ENCODE measurements around the gene TTR. TPM values are rescaled to one million over a fixed set of nuclear protein-coding genes. Genes with fewer than 3 reads are reported as not detected.

Gene TTR
- total RNA-seq, 4 donors from 2014 or later: not detected

GRCh38 chr18:31614044-31614443 is 22.4 kb downstream of the TTR start:
- Histone ChIP-seq H3K4me1 (no peaks in the 10 kb centered on the region), H3K27ac (no peak overlapping the region), H3K4me3 (no peak overlapping the region), H3K36me3 (no peaks in the 10 kb centered on the region), H3K9me3 (no peaks in the 10 kb centered on the region), H3K27me3 (no peaks in the 10 kb centered on the region)
- TF ChIP-seq POLR2A (IDR thresholded peaks at IDR 0.05) (no peak), EP300 (IDR thresholded peaks at IDR 0.05) (no peak)
- TF ChIP-seq, protein P1, sequence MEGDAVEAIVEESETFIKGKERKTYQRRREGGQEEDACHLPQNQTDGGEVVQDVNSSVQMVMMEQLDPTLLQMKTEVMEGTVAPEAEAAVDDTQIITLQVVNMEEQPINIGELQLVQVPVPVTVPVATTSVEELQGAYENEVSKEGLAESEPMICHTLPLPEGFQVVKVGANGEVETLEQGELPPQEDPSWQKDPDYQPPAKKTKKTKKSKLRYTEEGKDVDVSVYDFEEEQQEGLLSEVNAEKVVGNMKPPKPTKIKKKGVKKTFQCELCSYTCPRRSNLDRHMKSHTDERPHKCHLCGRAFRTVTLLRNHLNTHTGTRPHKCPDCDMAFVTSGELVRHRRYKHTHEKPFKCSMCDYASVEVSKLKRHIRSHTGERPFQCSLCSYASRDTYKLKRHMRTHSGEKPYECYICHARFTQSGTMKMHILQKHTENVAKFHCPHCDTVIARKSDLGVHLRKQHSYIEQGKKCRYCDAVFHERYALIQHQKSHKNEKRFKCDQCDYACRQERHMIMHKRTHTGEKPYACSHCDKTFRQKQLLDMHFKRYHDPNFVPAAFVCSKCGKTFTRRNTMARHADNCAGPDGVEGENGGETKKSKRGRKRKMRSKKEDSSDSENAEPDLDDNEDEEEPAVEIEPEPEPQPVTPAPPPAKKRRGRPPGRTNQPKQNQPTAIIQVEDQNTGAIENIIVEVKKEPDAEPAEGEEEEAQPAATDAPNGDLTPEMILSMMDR (IDR thresholded peaks at IDR 0.05): no peak
- no peak for DNase-seq (ENCODE audit: low spot score in 2 of 2)
- 71 to 76% methylated on average over 2 of the region's 2 CpGs for WGBS, 2 donors

DNA sequence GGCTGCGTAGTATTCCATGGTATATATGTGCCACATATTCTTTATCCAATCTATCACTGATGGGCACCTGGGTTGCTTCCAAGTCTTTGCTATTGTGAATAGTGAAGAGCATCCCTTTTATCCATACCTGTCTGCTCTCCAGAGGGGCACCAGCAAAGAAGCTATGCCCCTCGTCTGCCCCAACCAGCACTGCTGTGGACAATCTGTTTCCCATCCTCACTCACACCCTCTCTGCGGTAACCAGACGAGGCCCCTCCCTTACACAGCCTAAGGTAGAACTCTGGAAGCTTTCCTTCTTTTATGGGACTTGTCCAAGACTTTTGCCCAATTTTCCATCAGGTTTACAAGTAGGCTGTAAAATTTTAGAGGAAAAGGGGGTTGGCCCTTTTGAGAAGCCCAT is 24.9 kb downstream of the TTR start:
- no peak for DNase-seq (ENCODE audit: low spot score in 2 of 2)
- no peaks in the 10 kb centered on the region for H3K36me3 ChIP-seq
- no peaks in the 10 kb centered on the region for H3K4me1 ChIP-seq
- H3K27ac ChIP-seq: no peak overlapping the region
- H3K9me3 ChIP-seq: no peaks in the 10 kb centered on the region
- no peak for TF ChIP-seq EP300 (IDR thresholded peaks at IDR 0.05)
- TF ChIP-seq, protein P1 (IDR thresholded peaks at IDR 0.05): no peak
- no peak for TF ChIP-seq POLR2A (IDR thresholded peaks at IDR 0.05)
- no peak overlapping the region for H3K4me3 ChIP-seq
- no peaks in the 10 kb centered on the region for H3K27me3 ChIP-seq
- 82 to 84% methylated on average over 4 of the region's 4 CpGs for WGBS, 2 donors

DNA sequence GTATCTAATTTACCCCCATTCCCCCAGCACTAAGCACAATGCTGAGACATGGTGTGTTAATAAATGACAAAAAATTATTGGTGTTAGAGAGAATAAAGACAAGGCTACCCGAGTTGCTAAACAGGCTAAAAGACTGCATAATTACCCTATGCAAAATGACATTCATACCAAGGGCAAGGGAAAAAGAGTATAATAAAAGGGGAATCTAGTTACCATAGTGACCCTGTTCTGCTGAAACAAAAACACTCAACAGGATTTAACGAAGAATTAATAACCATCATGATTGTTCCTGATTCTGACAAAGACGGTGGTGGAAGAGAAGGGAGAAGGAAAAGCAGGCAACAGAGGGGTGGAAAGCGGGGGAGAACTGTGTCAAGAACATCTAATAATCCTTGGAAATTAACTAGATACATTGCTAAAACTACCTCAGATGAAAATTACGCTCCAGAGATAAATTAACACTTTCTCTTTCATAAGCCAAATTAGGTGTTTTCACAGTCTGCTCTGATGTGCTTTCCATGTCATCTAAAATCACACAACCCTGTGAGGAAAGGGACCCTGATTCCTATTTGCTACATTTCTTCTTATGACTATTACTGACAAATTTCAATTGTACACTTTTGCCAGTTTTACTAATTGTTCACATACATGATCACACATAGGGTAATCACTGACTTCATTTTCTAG is 25.5 kb downstream of the TTR start:
- no peaks in the 10 kb centered on the region for H3K27me3 ChIP-seq
- H3K36me3 ChIP-seq: no peaks in the 10 kb centered on the region
- no peak for DNase-seq (ENCODE audit: low spot score in 2 of 2)
- H3K9me3 ChIP-seq: no peaks in the 10 kb centered on the region
- H3K27ac ChIP-seq: no peak overlapping the region
- no peaks in the 10 kb centered on the region for H3K4me1 ChIP-seq
- TF ChIP-seq EP300 (IDR thresholded peaks at IDR 0.05) (no peak), POLR2A (IDR thresholded peaks at IDR 0.05) (no peak)
- TF ChIP-seq, protein P1 (IDR thresholded peaks at IDR 0.05): no peak
- WGBS, 2 donors: 57 to 64% methylated on average over 5 of the region's 5 CpGs
- H3K4me3 ChIP-seq: no peak overlapping the region

DNA sequence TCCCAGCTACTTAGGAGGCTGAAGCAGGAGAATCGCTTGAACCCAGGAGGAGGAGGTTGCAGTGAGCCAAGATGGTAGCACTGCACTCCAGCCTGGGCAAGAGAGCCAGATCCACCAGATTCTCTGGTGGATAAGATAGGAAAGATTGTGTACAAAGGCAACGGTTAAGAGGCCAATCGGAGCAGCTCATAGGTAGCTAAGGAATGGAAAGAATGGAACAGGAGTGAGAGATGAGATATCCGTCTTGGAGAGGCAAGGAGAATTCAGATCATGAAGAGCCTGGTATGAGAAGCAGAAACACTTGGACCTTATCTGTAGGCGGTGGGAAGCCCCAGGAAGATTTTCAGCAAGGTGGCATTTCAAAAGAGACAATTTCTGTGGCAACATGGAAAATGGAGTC is 27.1 kb downstream of the TTR start:
- Histone ChIP-seq H3K9me3 (no peaks in the 10 kb centered on the region), H3K4me3 (no peak overlapping the region), H3K36me3 (no peaks in the 10 kb centered on the region), H3K4me1 (no peaks in the 10 kb centered on the region), H3K27me3 (no peaks in the 10 kb centered on the region), H3K27ac (no peak overlapping the region)
- TF ChIP-seq, protein P1 (IDR thresholded peaks at IDR 0.05): no peak
- TF ChIP-seq EP300 (IDR thresholded peaks at IDR 0.05) (no peak), POLR2A (IDR thresholded peaks at IDR 0.05) (no peak)
- DNase-seq (ENCODE audit: low spot score in 2 of 2): no peak
- 91 to 94% methylated on average over 5 of the region's 5 CpGs for WGBS, 2 donors

DNA sequence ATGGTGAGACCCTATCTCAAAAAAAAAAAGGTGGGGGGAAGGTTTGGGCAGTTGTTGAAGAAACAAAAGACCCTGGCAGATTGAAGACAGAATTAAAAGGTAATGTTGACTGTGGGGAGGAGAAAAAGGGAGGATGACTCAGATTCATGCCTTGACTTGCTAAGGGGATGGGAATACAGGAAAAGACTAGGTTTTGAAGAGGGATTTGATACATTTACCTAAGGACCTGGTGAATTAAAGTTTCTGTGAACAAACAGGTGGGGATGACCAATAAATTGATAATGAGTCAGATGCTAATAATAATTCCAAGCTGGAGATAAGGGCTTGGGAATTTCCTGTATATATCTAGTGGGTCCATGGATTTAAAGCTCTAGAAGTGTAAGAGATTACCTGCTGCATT is 27.6 kb downstream of the TTR start:
- no peaks in the 10 kb centered on the region for H3K4me1 ChIP-seq
- no peaks in the 10 kb centered on the region for H3K36me3 ChIP-seq
- TF ChIP-seq, protein P1 (IDR thresholded peaks at IDR 0.05): no peak
- TF ChIP-seq POLR2A (IDR thresholded peaks at IDR 0.05): no peak
- no peak for TF ChIP-seq EP300 (IDR thresholded peaks at IDR 0.05)
- H3K27ac ChIP-seq: no peak overlapping the region
- no peaks in the 10 kb centered on the region for H3K27me3 ChIP-seq
- H3K9me3 ChIP-seq: no peaks in the 10 kb centered on the region
- DNase-seq (ENCODE audit: low spot score in 2 of 2): no peak
- no peak overlapping the region for H3K4me3 ChIP-seq
